ENCODE data around the gene EFTUD2. TPM values are rescaled to one million over a fixed set of nuclear protein-coding genes. Genes with fewer than 3 reads are reported as not detected.

Gene EFTUD2
- total RNA-seq, 4 donors from 2014 or later, result 65.0 to 116 (median 81.3) TPM

- no peak overlapping the region for H3K4me3 ChIP-seq
- no peaks in the 10 kb centered on the region for H3K27me3 ChIP-seq
- DNase-seq (peak in 1 of 2 donors; percentile 5), ATAC-seq (no peak)
- in situ Hi-C loops (cut with MboI; ENCODE audit: low sequenced_read_pairs in 4 of 4), result loop anchor here in 3 of 4 donors (5.0 to 10.0 kb wide), 4 partner anchors 85 to 178 kb away; no protein-coding TSS in a partner anchor
- H3K4me1 ChIP-seq, result peaks cover 0 to 6% of the 10 kb centered on the region in 2 donors
- H3K9me3 ChIP-seq, result no peaks in the 10 kb centered on the region
- no peaks in the 10 kb centered on the region for H3K36me3 ChIP-seq
- no peak for TF ChIP-seq POLR2A (IDR thresholded peaks at IDR 0.05)
- TF ChIP-seq, protein P1, sequence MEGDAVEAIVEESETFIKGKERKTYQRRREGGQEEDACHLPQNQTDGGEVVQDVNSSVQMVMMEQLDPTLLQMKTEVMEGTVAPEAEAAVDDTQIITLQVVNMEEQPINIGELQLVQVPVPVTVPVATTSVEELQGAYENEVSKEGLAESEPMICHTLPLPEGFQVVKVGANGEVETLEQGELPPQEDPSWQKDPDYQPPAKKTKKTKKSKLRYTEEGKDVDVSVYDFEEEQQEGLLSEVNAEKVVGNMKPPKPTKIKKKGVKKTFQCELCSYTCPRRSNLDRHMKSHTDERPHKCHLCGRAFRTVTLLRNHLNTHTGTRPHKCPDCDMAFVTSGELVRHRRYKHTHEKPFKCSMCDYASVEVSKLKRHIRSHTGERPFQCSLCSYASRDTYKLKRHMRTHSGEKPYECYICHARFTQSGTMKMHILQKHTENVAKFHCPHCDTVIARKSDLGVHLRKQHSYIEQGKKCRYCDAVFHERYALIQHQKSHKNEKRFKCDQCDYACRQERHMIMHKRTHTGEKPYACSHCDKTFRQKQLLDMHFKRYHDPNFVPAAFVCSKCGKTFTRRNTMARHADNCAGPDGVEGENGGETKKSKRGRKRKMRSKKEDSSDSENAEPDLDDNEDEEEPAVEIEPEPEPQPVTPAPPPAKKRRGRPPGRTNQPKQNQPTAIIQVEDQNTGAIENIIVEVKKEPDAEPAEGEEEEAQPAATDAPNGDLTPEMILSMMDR (IDR thresholded peaks at IDR 0.05 in 4 of 5, conservative IDR thresholded peaks at IDR 0.05 in 1 of 5), result no peak
- no peak overlapping the region for H3K27ac ChIP-seq
- intact Hi-C loops (cut with DNase I; ENCODE audit: low total_unique reads), result no loop called here
These were observed 27.7 kb upstream of the EFTUD2 start for GRCh38 chr17:44926821-44927525.

GRCh38 chr17:44925731-44926697 is 26.8 kb upstream of the EFTUD2 start:
- Histone ChIP-seq H3K9me3 (no peaks in the 10 kb centered on the region), H3K36me3 (no peaks in the 10 kb centered on the region), H3K4me3 (no peak overlapping the region), H3K4me1 (peaks cover 0 to 6% of the 10 kb centered on the region in 2 donors), H3K27ac (no peak overlapping the region), H3K27me3 (no peaks in the 10 kb centered on the region)
- intact Hi-C loops (cut with DNase I; ENCODE audit: low total_unique reads), result no loop called here
- no peak for ATAC-seq
- TF ChIP-seq, protein P1 (IDR thresholded peaks at IDR 0.05 in 4 of 5, conservative IDR thresholded peaks at IDR 0.05 in 1 of 5), result no peak
- in situ Hi-C loops (cut with MboI; ENCODE audit: low sequenced_read_pairs in 4 of 4), result loop anchor here in 3 of 4 donors (5.0 to 10.0 kb wide), 4 partner anchors 86 to 179 kb away; no protein-coding TSS in a partner anchor
- DNase-seq, result peak in 1 of 2 donors; percentile 5

- Histone ChIP-seq H3K27ac (no peak overlapping the region), H3K4me3 (no peak overlapping the region), H3K4me1 (peaks cover 0 to 3% of the 10 kb centered on the region in 2 donors), H3K36me3 (no peaks in the 10 kb centered on the region), H3K9me3 (no peaks in the 10 kb centered on the region), H3K27me3 (no peaks in the 10 kb centered on the region)
- no peak for ATAC-seq
- intact Hi-C loops (cut with DNase I; ENCODE audit: low total_unique reads) (no loop called here), in situ Hi-C loops (cut with MboI; ENCODE audit: low sequenced_read_pairs in 4 of 4) (loop anchor here in 3 of 4 donors (10.0 to 25.0 kb wide), 4 partner anchors 91 to 213 kb away; partner anchors contain the start of genes ACBD4 (in 1 of the 3), HEXIM1 (in 1 of the 3) and PLCD3 (in 1 of the 3))
- peak in 1 of 2 donors; percentile 4 for DNase-seq
- TF ChIP-seq POLR2A (IDR thresholded peaks at IDR 0.05), result no peak
- TF ChIP-seq, protein P1 (IDR thresholded peaks at IDR 0.05 in 4 of 5, conservative IDR thresholded peaks at IDR 0.05 in 1 of 5), result no peak
These were observed 24.9 kb upstream of the EFTUD2 start for GRCh38 chr17:44924107-44924544.

DNA sequence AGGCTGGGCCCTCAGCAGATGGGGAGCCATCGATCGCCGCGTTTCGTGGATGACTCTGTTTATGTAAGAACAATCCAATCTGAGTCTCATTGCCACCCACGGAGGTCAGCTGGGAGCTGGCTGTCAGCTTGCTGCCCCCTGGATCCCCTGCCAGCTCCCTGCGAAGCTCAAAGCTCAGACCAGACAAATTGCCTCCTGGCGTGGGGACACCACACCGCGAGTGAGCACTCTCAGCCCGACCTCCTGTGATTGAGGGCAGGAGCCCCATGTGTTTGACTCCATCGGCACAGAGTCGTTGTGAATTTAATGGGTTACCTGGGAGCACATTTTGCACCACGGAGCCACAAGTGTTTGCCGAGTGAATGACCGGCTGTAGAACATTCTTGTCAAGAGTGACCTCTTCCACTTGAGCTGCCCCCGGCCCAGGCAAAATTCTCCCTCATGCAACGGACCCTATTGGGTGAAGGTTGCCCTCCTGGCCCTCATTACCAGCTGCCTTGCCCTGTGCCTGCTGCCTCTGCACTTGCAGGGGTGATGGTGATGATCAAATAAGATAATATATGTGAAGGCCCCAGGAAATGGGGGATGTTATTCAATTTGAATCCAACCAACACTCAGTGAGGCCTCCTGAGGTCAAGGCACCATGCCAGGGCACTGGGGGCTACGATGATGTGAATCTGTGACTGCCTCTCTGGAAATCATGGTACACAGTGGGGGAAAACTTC is 23.7 kb upstream of the EFTUD2 start:
- Histone ChIP-seq H3K36me3 (no peaks in the 10 kb centered on the region), H3K9me3 (no peaks in the 10 kb centered on the region), H3K27me3 (no peaks in the 10 kb centered on the region), H3K27ac (no peak overlapping the region), H3K4me3 (no peak overlapping the region), H3K4me1 (no peaks in the 10 kb centered on the region)
- TF ChIP-seq, protein P1 (IDR thresholded peaks at IDR 0.05 in 4 of 5, conservative IDR thresholded peaks at IDR 0.05 in 1 of 5), result no peak
- TF ChIP-seq POLR2A (IDR thresholded peaks at IDR 0.05), result no peak
- in situ Hi-C loops (cut with MboI; ENCODE audit: low sequenced_read_pairs in 4 of 4) (loop anchor here in 3 of 4 donors (10.0 to 25.0 kb wide), 4 partner anchors 92 to 214 kb away; partner anchors contain the start of genes ACBD4 (in 1 of the 3), HEXIM1 (in 1 of the 3) and PLCD3 (in 1 of the 3)), intact Hi-C loops (cut with DNase I; ENCODE audit: low total_unique reads) (no loop called here)
- DNase-seq, result no peak
- no peak for ATAC-seq

Data from gastrocnemius medialis (tissue), 4 donors.